ENCODE measurements around the gene FUNDC2.
A peak's percentile ranks its signal among the peaks of the same experiment; 100 is the strongest.

FUNDC2 gene

DNA sequence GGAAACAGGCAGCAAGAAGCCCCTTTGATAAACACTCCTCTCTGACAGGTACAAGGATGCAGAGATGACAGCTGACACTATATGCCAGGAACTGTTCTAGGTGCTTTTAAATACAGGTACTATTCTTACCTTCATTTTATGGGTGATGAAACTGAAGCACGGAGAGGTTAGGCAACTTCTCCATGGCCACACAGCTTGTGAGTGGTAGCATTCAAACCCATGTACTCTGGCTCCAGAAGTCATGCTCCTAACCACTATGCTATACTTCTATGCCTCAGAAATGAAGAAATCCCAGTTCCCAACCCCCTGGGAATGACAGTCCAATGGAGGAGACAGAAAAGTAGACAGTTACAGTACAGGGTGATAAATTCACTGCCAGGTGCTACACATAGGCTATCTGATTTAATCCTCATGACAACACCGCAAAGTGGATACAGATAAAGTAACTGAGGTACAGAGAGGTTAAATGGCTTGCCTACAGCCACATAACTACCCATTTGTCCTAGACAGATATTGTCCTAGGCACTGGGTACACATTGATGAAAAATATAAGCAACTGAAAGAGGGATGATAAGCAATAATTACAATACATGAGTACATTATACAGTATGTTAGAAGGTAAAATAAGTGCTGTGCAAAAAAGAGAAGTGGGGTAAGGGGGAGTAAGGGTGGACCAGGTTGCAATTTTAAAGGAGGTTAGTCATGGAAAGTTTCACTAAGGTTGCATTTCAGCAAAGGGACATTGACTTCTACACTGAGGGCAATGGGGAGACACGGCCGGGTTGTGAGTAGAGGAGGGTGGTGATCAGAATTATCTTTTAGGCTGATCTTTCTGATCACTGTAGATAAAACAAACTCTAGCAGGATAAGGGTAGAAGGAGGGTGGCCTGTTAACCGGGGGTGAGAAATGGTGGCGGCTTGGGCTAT, 2.5 kb upstream of the FUNDC2 start:
- no peak for DNase-seq

DNA sequence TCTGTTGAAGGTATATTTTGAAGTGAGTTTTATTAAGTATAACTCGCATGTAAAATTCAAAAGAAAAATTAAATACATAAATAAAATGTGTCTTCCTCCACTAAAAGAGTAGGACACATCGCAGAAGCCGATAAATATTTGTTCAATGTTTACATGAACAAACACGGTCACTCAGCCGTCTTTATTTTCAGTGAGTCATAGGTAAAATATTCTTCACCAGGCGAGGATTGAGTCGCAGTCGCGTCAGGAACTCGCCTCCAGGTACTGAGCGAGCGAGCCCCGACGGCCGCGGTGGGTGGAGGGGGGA, 271 bp upstream of the FUNDC2 start:
- DNase-seq = no peak

DNA sequence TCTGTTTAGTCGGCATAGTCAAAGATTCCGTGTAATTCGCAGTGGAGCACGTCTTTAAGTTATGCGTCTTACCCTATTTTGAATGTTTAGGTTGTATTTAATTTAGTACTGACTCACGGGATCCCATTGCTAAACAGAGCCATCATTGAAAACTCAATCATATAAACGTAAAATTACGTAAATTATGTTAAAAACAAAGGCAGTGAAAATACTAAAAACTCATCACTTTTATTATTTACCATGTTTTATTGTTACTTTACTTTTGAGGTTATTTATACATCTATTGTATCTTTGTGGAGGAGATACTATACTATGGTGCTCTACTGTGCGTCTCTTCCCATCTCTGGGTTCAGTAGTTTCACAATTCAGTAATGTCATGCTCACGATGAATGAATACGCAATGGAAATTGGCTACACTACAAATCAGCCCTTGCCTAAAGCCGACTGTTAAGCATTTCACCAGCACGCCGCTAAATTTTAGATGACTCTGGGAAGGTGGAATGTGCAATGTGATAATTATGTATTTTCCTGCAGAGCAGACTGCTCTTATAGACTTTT, 944 bp downstream of the FUNDC2 start:
- no peak for DNase-seq

DNA sequence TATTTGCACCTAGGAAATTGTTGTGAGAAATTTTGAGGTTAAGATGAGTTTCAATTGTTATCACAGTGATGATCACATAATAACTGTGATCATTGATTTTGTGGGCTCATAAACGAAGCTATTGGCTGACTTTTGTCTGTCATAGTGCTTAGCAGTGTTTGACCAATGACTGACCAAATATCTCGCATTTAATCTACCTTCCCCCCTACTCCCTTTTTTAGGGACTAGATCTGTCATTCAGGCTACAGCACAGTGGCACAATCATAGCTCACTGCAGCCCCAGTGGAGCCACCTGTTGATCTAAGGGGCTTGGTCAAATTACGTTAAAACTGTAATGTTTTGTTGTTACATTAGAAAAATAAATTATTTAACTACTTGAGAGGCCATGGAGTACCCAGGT, 1.5 kb downstream of the FUNDC2 start:
- DNase-seq = no peak

DNA sequence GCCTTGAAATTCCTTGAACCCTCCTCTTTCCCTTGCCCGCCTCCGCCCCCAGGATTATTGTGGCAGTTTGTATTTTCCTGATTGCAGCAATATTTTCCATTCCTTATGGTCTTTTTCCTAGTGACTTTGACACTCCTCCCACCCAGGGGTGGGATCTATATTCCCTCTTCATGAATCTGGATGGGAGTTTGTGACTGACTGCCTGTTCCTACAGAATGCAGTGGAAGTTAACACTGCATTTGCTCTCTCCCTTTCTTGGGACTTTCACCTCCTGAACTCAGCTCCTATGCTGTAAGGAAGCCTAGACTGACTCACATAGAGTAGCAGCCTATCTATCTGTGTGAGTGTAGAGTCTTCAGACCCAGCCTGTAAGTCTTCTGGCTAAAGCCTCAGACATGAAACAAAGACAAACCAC, 2.2 kb downstream of the FUNDC2 start:
- no peak for DNase-seq

DNA sequence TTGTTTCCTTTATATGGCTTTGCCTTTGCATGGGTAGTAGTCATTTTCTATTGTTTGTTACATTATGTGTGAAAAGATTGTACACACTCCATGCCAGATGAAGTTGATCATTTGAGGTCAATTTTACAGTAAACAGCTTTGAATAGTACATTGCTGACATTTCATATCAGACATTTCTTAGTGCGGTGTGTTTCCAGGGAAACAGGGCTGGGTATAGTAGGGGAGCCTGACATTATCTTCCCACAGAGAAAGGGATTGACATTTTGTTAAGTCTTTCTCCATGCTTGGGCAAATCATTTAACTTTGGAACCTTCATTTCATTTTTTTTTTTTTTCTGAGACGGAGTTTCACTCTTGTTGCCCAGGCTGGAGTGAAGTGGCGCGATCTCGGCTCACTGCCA, 5.0 kb downstream of the FUNDC2 start:
- no peak for DNase-seq

DNA sequence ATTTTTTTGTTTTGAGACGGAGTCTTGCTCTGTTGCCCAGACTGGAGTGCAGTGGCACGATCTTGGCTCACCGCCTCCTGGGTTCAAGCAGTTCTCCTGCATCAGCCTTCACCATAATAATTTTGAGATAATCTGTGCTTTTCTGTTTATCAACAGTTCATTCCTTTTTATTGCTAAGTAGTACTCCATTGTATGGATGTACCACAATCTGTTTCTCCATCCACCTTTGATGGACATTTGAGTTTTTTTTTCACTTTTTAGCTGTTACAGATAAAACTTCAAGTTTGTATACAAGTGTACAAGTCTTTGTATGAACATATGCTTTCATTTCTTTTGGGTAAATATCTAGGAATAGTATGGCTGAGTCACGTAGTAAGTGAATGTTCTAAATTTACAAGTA, 9.0 kb downstream of the FUNDC2 start:
- no peak for DNase-seq

DNA sequence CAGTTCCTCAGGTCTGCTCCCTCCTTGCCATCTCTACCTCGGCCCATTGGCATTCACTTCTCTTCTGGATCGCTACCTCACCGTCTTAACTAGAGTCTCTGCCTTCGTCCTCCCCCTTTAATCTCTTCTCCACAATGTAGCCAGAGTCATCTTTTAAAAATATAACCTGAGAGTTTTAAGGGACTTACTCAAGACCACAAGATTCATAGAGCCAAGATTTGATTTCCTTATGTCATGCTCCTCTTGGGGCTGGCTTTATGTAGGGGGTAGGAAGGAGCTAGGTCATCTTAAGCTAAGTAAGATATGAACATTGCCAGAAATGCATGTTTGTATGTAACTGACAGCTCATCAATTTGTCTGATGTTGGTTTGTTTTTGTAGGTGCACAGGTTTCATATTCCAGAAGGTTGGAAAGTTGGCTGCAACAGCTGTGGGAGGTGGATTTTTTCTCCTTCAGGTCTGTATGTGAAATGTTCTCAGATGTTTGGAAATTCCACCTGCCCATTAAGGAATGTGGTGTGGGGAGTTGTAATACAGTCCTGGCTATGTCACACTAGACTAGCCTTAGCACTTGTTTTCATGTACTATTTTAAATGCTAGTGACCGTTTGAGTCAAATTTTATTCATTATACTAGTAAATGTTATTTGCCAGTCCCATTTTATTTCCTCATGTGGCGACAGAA, 19.6 kb downstream of the FUNDC2 start:
- no peak for DNase-seq

DNA sequence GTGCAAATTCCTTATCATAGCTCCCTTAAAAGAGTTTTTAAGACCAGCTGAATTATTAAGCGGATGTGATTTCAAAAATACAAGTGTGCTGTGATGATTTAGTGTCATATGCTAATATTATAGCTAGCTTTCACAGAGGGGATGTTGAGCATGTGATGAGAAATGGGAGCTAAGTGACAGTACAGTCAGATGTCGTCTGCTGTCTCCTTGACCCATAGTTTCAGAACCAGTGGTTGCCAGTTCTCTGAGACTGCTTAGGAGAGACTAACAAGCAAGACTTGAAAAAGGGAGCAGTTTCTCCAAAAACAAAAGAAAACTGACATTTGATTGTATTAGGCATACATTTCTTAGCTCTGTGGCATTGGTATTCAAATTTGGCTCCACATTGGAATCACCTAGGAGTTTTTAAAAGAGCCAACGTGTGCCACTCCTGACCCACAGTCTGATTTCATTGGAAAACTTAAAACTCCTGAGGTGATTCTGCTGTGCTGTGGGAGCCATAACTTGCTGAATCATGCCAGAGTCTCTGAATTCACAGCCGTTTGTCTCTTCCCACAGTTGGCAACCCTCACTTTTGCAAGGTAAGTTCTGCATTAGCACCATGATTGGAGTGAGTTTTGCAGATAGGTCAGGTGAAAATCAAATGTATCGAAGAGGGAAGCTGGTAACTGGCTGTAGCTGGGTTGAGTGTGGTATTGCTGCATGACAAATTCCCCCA, 20.3 kb downstream of the FUNDC2 start:
- no peak for DNase-seq

DNA sequence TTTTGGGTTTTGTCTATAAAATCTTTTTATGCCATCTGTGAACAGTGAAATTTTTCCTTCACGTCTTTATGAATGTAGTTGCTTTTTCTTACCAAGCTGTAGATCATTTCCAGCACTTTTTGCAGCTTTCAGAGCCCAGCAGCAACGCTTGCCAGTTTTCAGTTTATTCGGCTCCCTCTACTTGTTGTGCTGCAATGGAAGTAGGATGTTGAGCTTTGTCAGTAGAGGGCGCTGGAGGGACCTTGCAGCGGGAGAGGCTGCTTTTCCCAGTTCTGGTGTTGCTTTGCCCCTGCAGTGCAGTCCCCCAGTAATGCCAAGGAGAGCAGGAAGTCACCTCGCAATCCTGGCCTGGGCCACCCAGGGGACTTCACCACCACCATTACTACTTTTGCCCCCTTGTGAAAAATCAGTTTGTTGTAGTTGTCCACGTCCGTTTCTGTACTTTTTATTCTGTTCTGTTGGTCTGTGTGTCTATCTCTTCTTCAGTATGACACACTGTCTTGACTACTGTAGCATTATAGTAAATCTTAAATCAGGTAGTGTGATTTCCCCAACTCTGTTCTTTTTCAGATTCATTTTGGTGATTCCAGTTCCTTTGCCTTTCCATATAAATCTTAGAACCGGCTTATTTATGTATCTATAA, 22.5 kb downstream of the FUNDC2 start:
- DNase-seq = peak; percentile 61

DNA sequence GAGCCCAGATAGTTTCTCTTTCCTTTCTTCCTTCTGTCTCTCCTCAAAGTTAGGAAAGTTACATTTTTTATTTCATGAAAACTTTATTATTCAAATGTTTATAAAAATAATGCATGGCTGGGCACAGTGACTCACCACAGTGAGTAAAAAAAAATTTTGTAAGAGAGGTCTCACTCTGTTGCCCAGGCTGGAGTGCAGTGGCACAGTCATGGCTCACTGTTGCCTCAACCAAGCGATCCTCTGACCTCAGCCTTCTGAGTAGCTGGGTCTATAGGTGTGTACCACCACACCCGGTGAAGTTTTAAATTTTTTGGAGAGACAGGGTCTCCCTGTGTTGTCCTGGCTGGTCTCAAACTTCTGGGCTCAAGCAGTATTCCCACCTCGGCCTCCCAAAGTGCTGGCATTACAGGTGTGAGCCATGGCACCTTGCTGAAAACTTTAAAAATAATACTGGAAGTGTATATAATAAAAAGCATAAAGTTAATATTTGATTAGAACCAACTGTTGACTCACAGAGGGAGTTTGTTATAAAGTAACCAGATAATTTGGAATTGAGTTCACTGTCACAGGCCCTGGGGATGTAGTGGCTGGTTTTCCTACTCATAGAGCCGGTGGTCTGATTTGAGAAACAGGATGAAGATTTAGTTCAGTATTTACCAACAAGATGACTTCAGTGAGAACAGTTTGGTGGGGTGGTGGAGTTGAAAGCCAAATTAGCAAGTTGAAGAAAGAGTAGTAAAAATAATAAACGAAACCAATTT, 26.3 kb downstream of the FUNDC2 start:
- no peak for DNase-seq

DNA sequence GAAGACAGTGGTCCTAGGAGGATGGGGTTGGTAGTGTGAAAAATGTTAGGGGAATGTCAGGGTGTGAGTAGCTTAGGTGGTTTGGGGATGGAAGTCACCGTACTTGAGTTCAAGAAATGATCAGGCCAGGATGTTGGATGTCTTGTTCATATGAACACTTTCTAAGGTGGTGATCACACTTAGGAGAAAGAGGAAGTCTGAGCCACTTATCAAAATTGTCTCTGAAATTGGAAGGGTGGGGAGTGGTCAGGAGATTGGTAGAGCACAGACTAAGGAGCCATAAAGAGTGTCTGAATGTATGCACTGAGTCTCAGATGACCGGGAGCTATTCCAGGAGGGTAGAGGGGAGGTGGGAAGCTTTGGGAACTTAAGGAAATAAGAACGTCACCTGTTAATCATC, 27.0 kb downstream of the FUNDC2 start:
- DNase-seq = no peak

DNA sequence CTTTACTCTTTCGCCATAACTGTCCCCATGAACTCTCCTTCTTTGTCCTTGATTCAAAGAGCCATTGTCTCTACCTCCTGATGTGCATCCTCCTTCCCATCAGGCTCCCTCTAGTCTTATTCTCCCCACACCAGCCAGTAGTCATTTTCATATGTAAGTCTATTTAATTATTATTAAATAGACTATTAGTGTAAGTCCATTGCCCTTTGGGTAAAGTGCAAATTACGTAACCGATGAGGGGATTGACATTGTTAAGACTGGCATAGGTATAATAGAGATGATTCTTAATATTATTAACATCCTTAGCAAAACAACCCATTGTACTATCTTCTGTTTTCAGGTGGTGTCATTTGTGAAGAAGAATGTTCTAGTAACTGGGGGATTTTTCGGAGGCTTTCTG, 27.6 kb downstream of the FUNDC2 start:
- DNase-seq = no peak

DNA sequence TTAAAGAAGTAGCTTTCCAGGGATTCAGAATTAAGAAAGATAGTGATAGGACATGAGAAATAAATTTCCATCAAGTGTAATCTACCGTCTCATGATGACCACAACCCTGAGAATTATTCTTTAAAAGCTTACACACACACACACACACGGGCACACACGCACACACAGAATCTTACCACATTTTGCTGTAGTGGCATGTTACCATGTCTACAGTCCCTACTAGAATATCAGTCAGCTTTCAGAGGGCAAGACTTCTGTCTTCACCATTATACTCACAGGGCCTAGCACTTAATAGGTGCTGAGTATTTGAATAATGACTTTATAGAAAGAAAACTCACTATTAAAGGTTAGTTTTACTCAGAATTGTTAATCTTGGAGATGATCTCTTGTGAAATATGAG, 28.9 kb downstream of the FUNDC2 start:
- no peak for DNase-seq

DNA sequence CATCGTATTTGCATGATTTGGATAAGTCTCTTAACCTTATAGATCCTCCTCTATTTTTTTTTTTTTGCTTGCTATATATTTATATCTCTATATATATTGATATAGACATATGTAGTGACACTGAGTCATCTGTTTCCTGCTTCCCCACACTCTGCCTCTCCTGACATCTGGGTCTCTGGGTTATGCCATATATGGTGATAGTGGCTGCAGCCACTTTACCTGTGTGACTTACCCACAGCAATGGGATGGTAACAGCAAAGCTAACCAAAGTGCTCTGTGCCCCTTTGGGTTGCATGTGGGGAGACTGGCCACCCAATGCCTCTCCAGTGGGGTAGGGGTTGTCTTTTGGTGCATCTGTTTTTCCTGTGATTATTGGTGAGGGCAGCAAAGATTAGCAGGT, 29.8 kb downstream of the FUNDC2 start:
- DNase-seq = no peak

DNA sequence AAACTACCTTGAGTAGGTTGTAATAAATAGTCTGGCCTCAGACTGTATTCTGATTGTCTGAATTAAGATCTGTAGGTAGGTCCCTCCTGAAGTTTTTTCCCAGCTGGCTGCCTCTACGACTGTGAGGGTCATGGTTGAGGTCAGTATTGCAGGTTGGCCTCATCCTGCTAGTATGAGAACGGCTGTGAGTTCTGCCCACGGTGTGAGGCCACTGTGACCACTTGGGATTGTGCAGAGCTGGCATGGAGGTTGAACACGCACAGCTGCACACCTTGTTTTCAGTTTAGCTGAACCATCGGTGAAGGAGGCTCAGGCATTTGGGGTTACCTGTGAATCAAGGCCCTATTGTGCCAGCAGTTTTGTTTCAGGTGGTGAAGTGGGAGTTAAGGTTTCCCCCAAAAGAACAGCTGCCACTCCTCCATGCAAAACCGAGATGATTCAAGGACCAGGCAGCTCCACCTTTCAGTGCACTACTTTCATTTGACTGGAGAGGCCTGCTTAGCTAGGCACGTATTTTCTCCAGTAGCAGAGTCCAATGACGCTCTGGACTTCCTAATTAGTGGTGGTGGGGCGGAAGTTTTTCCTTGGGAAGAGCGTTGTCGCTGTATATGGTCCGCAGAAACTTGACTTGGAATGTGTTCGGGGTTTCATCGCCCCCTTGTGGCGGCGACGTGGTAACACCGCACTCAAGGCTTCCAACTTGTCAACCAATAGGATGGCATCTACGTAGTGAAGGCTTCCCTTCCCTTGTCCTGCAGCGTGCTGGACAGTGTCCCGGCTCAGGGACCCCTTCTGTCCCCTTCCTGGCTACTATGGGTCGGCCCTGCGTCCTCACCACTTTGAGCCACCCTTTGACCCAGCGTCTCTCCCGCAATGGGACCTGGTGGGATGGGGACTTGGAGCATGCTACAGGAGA, 30.5 kb downstream of the FUNDC2 start:
- DNase-seq = peak; percentile 75

DNA sequence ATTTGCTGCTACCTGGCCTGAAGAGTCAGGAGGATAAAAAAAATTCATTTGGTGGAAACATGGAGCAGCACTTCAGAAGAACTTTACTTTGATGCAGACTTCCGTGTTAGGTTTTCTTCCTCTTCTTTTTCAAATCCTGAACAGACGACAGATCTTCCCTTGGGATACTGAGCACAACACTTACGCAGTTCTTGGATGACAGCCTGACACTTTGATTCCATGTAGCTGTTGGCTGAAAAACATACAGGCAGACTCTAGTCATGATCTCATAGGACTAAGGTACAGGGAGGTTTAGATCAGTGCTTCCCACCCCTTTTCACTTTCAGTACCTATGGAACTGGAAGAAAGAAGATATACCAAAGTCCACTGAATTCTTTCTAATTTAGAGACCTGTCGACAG, 35.1 kb downstream of the FUNDC2 start:
- no peak for DNase-seq

DNA sequence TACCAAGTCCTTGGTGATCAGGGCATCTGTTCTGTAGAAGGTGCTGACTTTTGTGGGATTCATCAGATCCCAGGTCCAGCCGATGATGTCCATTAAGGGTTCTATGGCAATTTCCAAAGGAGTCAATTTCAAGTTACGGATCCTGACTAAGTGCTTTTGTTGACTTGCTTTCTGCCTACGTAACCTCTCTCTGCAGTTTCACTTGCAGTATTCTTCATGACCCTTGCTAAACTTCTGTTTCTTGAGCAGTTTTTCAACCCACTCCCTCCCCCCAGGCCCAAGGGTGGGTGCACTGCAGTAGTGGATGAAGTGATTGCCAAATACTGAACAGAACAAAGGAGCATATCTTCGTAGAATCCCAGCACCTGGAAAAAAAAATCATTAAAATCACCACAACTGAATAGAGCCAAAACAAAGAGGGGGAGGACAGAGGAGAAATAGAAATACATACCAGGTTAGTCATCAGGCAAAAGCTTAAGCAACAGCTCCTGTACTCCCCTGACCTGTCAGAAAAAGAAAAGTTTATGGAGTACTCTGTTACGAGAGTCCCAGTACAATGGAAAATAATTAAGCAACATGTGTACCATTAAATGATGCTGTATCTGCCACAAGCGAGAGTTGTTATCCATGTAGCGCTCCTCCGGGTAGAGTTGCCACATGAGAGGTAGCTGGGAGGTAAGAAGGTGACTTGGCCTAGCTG, 38.5 kb downstream of the FUNDC2 start:
- no peak for DNase-seq

DNA sequence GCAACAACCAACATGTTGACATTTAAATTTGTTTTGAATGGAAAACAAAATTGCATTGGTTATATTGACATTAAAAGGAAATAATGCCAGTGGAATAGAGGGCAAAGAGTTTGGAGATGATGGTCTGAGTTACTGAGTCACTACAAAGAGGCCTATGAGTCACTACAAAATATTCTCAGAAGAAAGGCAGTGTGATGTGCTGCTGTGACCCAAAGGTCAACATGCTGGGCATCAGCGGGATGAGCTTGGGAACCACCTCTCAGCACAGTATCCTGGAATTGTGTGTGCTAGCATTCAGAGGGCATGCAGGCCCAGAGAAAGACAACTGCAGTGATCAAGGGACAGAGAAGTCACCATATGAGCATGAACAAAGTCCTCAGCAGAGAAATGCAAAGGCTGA, 41.5 kb downstream of the FUNDC2 start:
- no peak for DNase-seq

DNA sequence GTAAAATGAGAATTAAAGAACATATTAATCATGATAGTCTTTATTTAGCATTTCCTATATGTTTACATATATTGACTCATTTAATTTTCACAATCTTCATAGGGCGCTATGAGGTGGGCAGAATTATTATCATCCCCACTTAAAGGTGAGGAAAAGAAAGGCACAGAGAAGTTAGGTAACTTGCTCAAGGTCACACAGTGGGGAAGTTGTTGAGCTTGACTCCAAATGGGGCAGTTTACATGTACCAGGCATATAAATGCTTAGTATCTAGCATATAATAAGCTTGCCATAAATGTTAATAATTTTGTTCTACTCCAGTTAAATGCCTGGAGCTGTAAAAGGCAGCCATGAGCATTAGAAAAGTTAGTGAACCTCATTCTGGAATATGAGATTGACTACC, 42.8 kb downstream of the FUNDC2 start:
- DNase-seq = no peak

DNA sequence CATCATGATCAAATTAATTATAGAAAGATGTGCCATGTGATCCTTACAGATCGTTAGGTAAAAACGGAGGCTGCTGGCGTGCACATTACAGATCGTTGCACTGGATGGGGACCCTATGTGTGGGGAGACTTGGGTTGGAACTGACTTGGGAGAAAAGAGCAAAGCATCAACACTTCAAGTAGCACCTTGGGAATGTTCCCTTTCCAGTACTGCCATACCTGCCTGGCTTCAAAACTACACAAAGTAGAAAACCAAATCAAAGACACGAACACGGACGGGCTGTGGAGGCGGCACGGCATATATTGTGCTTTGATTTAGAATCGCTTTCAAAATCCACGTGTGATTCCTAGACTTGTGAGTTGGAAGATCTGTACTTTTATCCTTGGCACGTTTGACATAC, 43.4 kb downstream of the FUNDC2 start:
- no peak for DNase-seq
